Fibroblast of the aortic adventitia (primary cell): ENCODE results near the gene TAMM41. TPM values are rescaled to one million over a fixed set of nuclear protein-coding genes. Genes with fewer than 3 reads are reported as not detected.

Source experiments
- DNase-seq: peaks from one replicate; pipeline ENCODE4 v3.0.0-alpha.2; 2010; ENCODE audit warnings: low read depth
- H3K4me3 ChIP-seq: 2 replicates; pipeline ENCODE4 v1.5.1; 2011; ENCODE audit warnings: low read depth, mild to moderate bottlenecking, control low read depth, low read length, moderate library complexity
- total RNA-seq: library from RNA; depleted of rRNA; stranded (reverse); fragments of >200 nt; gene quantifications from 2 replicates; pipeline ENCODE4 v1.2.3, GENCODE V29; 2012; ENCODE audit warnings: low replicate concordance
- TF ChIP-seq, protein P1 (sequence below): IDR thresholded peaks from 2 replicates; pipeline ENCODE4 v1.5.1; 2011; ENCODE audit warnings: mild to moderate bottlenecking, low read length, control low read depth, inconsistent platforms; ENCODE audit not compliant: insufficient read depth

TAMM41 gene
- total RNA-seq, 1 donor: 11.8 TPM

DNA sequence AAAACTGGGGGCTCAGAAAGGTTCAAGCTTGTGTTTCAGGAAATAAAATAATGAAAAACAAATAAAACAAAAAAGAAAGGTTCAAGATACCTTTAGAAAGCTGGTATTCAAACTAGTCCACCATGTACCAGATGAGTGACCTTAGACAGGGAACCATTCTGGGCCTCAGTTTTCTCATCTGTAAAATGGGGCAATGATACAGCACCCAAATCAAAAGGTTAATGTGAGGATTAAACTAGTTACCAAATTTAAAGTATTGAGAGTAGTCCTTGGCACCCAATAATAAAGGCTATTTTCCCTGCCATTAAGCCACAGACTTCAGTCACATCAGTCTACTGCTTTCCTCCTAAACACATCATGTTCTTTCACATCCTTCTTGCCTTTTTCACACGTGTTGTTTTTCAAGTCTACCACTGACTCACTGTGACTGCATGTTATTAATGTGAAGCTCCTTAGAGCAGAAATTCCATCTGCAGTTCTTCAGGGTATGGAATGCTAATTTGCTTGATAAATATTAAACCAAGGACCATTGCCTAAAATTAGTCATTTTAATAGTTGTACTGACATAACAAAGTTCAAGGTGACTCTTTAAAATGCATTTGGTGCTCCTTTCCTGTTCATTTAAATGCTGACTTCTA lies 19.9 kb downstream of the TAMM41 start:
- TF ChIP-seq, protein P1, sequence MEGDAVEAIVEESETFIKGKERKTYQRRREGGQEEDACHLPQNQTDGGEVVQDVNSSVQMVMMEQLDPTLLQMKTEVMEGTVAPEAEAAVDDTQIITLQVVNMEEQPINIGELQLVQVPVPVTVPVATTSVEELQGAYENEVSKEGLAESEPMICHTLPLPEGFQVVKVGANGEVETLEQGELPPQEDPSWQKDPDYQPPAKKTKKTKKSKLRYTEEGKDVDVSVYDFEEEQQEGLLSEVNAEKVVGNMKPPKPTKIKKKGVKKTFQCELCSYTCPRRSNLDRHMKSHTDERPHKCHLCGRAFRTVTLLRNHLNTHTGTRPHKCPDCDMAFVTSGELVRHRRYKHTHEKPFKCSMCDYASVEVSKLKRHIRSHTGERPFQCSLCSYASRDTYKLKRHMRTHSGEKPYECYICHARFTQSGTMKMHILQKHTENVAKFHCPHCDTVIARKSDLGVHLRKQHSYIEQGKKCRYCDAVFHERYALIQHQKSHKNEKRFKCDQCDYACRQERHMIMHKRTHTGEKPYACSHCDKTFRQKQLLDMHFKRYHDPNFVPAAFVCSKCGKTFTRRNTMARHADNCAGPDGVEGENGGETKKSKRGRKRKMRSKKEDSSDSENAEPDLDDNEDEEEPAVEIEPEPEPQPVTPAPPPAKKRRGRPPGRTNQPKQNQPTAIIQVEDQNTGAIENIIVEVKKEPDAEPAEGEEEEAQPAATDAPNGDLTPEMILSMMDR: no peak
- no peak overlapping the region for H3K4me3 ChIP-seq
- peak; percentile 5 for DNase-seq

DNA sequence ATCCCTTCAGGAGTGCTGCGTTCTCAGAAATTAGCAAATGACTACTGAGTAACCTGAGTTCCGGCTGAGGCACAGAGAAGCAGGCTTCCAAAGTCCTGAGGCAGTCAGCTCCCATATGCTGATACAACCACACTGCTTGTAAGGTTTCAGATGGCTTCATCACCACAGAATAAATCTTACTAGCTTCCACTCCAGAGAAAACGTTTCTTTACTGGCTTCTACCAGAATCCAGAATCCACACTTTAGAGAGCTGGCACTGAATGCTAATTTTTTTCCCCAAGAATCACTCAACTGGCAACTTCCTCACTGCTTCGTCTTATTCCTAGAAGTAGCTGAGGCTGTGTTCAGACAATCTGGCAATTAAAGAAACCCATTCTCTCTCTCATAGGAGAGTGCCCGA lies 21.4 kb downstream of the TAMM41 start:
- TF ChIP-seq, protein P1: no peak
- H3K4me3 ChIP-seq: no peak overlapping the region
- DNase-seq: no peak

DNA sequence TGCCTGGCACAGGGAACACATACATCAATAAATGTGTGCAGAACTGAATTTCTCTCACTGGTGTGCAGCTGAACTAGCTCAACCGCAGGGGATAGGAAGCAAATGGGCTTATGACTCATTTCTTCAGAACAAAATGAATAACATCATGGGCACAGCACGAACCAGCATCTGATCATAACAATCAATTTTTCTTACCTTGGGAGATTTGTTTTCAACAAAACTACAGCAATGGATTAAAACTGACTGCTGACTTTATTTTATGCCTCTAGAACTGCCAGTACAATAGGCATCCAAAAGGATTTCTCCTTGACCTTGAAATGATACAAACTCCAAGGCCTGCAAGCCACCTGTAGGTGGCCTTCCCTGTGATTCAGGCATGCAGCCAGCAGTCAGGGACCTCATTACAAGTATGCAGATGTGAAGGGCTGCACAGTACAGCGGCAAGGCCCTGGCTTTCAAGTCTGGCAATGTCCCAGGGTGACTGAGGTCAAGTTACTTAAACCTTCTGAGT lies 26.1 kb downstream of the TAMM41 start:
- TF ChIP-seq, protein P1: no peak
- no peak overlapping the region for H3K4me3 ChIP-seq
- no peak for DNase-seq

DNA sequence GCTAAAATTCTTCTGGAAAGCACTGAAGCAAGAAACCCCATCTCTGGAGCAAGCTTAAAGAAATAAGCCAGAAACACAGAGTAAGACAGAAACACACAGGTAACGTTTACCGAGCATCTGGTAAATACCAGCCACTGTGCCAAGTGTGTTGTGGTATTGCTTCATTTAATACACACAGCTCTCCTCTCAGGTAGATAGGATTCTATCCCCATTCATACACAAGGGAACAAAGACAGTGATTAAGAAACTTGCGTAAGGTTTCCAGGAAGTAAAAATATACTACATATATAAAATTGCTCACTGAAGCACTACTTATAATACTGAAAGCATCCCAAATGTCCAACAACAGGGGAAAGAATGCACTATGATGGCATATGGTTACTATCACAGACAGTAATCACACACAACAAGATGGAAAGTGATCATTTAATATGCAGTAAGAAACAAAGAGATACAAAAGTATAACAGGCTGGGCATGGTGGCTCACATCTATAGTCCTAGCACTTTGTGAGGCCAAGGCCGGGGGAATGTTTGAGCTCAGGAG lies 27.5 kb downstream of the TAMM41 start:
- no peak overlapping the region for H3K4me3 ChIP-seq
- TF ChIP-seq, protein P1: no peak
- no peak for DNase-seq

DNA sequence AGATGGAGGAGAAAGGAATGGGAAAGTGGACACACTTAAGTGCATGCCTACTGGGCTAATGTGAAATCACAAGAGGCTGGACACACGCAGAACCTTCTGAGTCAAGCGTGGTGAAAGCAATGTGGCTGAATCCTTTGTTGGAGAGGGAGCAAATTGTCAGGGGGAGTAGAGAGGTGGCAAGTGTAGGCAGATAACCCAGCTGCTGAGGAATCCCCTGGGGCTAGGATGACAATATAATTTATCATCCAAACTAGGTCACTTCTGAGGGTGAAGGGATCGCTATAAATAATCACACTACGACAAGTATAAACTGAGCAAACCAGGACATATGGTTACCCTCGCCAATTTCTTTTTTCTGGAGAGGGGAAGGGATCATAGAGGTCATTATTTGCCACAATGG lies 28.7 kb downstream of the TAMM41 start:
- no peak overlapping the region for H3K4me3 ChIP-seq
- TF ChIP-seq, protein P1: no peak

DNA sequence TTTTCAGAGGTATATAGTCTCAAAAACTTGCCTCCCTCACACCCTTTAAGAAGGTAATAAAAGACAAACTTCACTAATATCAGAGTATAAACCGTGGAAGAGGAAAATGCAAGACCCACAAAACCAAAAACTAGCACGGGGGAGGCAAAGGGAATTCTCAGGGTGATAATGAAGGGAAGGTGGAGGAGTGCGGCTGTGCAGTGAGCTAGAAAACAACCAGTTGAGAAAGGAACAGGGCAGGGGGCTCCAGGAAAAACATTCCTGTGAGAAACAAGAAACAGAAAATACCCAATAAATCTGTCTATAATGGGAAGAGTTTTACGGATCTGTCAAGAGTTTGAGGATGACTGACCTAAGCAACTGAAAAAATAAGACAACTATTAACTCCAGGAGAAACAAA lies 31.6 kb downstream of the TAMM41 start:
- TF ChIP-seq, protein P1: no peak
- DNase-seq: no peak
- no peak overlapping the region for H3K4me3 ChIP-seq

More for the DNA sequence above, 28.7 kb downstream of the TAMM41 start:
- no peak for DNase-seq
